ENCODE results near the gene NKAIN2. TPM values are rescaled to one million over a fixed set of nuclear protein-coding genes. Genes with fewer than 3 reads are reported as not detected.

Gene NKAIN2
- total RNA-seq, 4 donors from 2014 or later, result 0.19 TPM; not detected in 3

- no peak overlapping the region for H3K27ac ChIP-seq
- H3K9me3 ChIP-seq, result no peaks in the 10 kb centered on the region
- no peak for DNase-seq
- no peaks in the 10 kb centered on the region for H3K36me3 ChIP-seq
- TF ChIP-seq POLR2A (IDR thresholded peaks at IDR 0.05) (no peak), CTCF (IDR thresholded peaks at IDR 0.05) (no peak)
- intact Hi-C loops (cut with DNase I), result no loop called here
- H3K4me1 ChIP-seq, result no peaks in the 10 kb centered on the region
- H3K27me3 ChIP-seq, result no peaks in the 10 kb centered on the region
- H3K4me3 ChIP-seq, result no peak overlapping the region
- WGBS, 2 donors, result 52 to 78% methylated on average over 1 of the region's 1 CpG
These were observed 620.0 kb downstream of the NKAIN2 start for GRCh38 chr6:124423621-124424020.

GRCh38 chr6:124430740-124431318 lies 627.2 kb downstream of the NKAIN2 start:
- DNase-seq, result no peak
- no peak overlapping the region for H3K27ac ChIP-seq
- intact Hi-C loops (cut with DNase I), result no loop called here
- no peaks in the 10 kb centered on the region for H3K4me1 ChIP-seq
- 84 to 85% methylated on average over 7 of the region's 7 CpGs for WGBS, 2 donors
- no peak overlapping the region for H3K4me3 ChIP-seq
- no peaks in the 10 kb centered on the region for H3K9me3 ChIP-seq
- no peaks in the 10 kb centered on the region for H3K36me3 ChIP-seq
- no peak for TF ChIP-seq POLR2A (IDR thresholded peaks at IDR 0.05)
- TF ChIP-seq CTCF (IDR thresholded peaks at IDR 0.05), result no peak
- no peaks in the 10 kb centered on the region for H3K27me3 ChIP-seq

GRCh38 chr6:124432620-124433019 lies 629.0 kb downstream of the NKAIN2 start:
- TF ChIP-seq POLR2A (IDR thresholded peaks at IDR 0.05) (no peak), CTCF (IDR thresholded peaks at IDR 0.05) (no peak)
- WGBS, 2 donors, result 77 to 88% methylated on average over 1 of the region's 1 CpG

GRCh38 chr6:124433387-124434160 lies 629.9 kb downstream of the NKAIN2 start:
- intact Hi-C loops (cut with DNase I), result no loop called here
- no peak overlapping the region for H3K27ac ChIP-seq
- 44 to 54% methylated on average over 6 of the region's 6 CpGs for WGBS, 2 donors
- no peak overlapping the region for H3K4me3 ChIP-seq
- H3K4me1 ChIP-seq, result no peaks in the 10 kb centered on the region
- H3K27me3 ChIP-seq, result no peaks in the 10 kb centered on the region
- H3K36me3 ChIP-seq, result no peaks in the 10 kb centered on the region
- DNase-seq, result no peak
- TF ChIP-seq POLR2A (IDR thresholded peaks at IDR 0.05), result no peak
- no peak for TF ChIP-seq CTCF (IDR thresholded peaks at IDR 0.05)
- H3K9me3 ChIP-seq, result no peaks in the 10 kb centered on the region

More at GRCh38 chr6:124432620-124433019, 629.0 kb downstream of the NKAIN2 start:
- DNase-seq, result no peak
- Histone ChIP-seq H3K36me3 (no peaks in the 10 kb centered on the region), H3K9me3 (no peaks in the 10 kb centered on the region), H3K4me3 (no peak overlapping the region), H3K4me1 (no peaks in the 10 kb centered on the region), H3K27ac (no peak overlapping the region), H3K27me3 (no peaks in the 10 kb centered on the region)
- intact Hi-C loops (cut with DNase I), result no loop called here

GRCh38 chr6:124434421-124434820 lies 630.8 kb downstream of the NKAIN2 start:
- Histone ChIP-seq H3K4me1 (no peaks in the 10 kb centered on the region), H3K27ac (no peak overlapping the region), H3K27me3 (no peaks in the 10 kb centered on the region), H3K9me3 (no peaks in the 10 kb centered on the region), H3K4me3 (no peak overlapping the region), H3K36me3 (no peaks in the 10 kb centered on the region)
- TF ChIP-seq POLR2A (IDR thresholded peaks at IDR 0.05), result no peak
- no peak for TF ChIP-seq CTCF (IDR thresholded peaks at IDR 0.05)
- intact Hi-C loops (cut with DNase I), result no loop called here
- DNase-seq, result no peak
- WGBS, 2 donors, result 75 to 80% methylated on average over 2 of the region's 2 CpGs
